Esophagus squamous epithelium (tissue), 4 donors: ENCODE results near the gene FRRS1L.

Source experiments
- CTCF ChIP-seq, 6 experiments: fragments of 450-650 bp in 4 of 6; fragments of 200-600 bp in 2 of 6; sonication (generic) in 2 of 6; IDR thresholded peaks; one replicate each; pipeline ENCODE4 v1.5.1; 2016 to 2019; ENCODE audit warnings: antibody characterized with exemption in 6 of 6, mild to moderate bottlenecking in 4 of 6, moderate library complexity in 4 of 6
- POLR2A ChIP-seq, 4 donors: fragments of 450-650 bp; IDR thresholded peaks; one replicate each; pipeline ENCODE4 v1.6.1; 2017; ENCODE audit warnings: antibody characterized with exemption in 4 of 4, mild to moderate bottlenecking in 4 of 4, moderate library complexity in 3 of 4

GRCh38 chr9:109166771-109167601, at the start of gene FRRS1L:
- TF ChIP-seq POLR2A (IDR thresholded peaks at IDR 0.05) (no peak), CTCF (IDR thresholded peaks at IDR 0.05) (no peak)
